ENCODE data around the gene MRPL4. TPM values are rescaled to one million over a fixed set of nuclear protein-coding genes. Genes with fewer than 3 reads are reported as not detected.

The MRPL4 gene
- total RNA-seq, 6 experiments from 2014 or later, result 33.7 to 109 (median 38.2) TPM

DNA sequence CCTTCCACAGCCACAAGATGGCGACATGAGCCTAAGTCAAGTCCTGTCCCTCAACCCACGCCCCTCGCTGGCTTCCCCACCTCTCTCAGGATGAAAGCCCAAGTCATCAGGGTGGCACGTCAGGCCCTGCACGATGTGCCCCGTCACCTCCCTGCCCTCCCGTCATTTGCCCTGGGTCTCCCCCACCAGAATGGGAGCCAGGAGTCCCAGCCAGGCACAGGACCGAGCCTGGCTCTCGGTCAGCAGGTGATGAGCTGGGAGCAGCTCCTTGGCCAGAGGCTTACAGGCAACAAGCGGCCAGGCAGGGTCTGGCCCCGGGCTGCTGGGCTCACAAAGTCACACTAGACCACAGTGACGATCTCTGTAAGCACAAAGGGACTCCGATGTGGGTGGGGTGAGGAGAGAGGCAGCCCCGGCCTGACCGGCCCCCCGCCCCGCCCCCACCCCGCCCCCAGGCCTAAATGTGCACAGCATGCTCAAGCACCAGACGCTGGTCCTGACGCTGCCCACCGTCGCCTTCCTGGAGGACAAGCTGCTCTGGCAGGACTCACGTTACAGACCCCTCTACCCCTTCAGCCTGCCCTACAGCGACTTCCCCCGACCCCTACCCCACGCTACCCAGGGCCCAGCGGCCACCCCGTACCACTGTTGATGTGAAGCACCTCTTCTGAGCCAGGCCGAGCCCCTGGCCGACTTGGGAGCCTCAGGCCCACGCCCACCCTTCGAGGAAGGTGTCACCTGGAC lies 7.3 kb downstream of the MRPL4 start:
- peaks cover 0 to 30% (median 15%) of the 10 kb centered on the region in 4 donors for H3K36me3 ChIP-seq
- H3K4me1 ChIP-seq, result peaks cover 0 to 13% (median 2%) of the 10 kb centered on the region in 4 donors
- DNase-seq, result peak; percentile 76 to 83 (median 81)
- TF ChIP-seq POLR2A (IDR thresholded peaks at IDR 0.05), result no peak
- TF ChIP-seq, protein P1, sequence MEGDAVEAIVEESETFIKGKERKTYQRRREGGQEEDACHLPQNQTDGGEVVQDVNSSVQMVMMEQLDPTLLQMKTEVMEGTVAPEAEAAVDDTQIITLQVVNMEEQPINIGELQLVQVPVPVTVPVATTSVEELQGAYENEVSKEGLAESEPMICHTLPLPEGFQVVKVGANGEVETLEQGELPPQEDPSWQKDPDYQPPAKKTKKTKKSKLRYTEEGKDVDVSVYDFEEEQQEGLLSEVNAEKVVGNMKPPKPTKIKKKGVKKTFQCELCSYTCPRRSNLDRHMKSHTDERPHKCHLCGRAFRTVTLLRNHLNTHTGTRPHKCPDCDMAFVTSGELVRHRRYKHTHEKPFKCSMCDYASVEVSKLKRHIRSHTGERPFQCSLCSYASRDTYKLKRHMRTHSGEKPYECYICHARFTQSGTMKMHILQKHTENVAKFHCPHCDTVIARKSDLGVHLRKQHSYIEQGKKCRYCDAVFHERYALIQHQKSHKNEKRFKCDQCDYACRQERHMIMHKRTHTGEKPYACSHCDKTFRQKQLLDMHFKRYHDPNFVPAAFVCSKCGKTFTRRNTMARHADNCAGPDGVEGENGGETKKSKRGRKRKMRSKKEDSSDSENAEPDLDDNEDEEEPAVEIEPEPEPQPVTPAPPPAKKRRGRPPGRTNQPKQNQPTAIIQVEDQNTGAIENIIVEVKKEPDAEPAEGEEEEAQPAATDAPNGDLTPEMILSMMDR (IDR thresholded peaks at IDR 0.05), result peak; percentile 48 to 70 (median 68)
- 28% methylated on average over 5 of the region's 32 CpGs for WGBS (ENCODE audit: insufficient coverage, low coverage, low lambda C conversion rate, missing lambda C conversion rate)
- no peaks in the 10 kb centered on the region for H3K9me3 ChIP-seq
- peak; percentile 58 to 74 (median 67) for ATAC-seq
- no peaks in the 10 kb centered on the region for H3K27me3 ChIP-seq
- no peak overlapping the region for H3K27ac ChIP-seq
- intact Hi-C loops (cut with DNase I), result loop anchor here (5.0 to 10.0 kb wide), 2 partner anchors 75 to 133 kb away; no protein-coding TSS in a partner anchor
- H3K4me3 ChIP-seq, result no peak overlapping the region

DNA sequence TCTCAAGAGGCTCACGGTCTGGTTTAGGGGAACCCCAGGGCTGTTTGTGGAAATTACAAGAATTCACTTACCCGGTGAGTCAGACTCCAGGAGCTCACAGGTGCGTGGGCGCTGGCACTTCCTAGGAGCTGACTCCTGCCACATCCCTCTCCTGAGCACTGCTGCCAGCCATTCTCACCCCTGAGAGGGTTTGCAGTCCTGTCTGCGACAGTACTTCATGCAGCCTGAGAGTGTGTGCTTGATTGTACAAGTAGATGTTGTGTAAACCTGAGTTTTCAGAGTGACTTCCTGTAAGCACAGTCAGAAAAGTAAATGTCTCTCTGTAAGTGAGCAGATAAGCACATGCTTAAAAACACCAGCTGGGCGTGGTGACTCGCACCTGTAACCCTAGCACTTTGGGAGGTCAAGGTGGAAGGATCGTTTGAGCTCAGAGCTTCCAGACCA lies 8.1 kb downstream of the MRPL4 start:
- Histone ChIP-seq H3K4me3 (no peak overlapping the region), H3K9me3 (no peaks in the 10 kb centered on the region), H3K36me3 (peaks cover 0 to 22% (median 9%) of the 10 kb centered on the region in 4 donors), H3K27ac (no peak overlapping the region), H3K27me3 (no peaks in the 10 kb centered on the region), H3K4me1 (peaks cover 0 to 13% (median 2%) of the 10 kb centered on the region in 4 donors)
- TF ChIP-seq, protein P1 (IDR thresholded peaks at IDR 0.05), result no peak
- TF ChIP-seq POLR2A (IDR thresholded peaks at IDR 0.05), result no peak
- intact Hi-C loops (cut with DNase I), result no loop called here
- ATAC-seq, result peak in 1 of 4 donors; percentile 53
- DNase-seq, result no peak
- 54% methylated on average over 4 of the region's 8 CpGs for WGBS (ENCODE audit: insufficient coverage, low coverage, low lambda C conversion rate, missing lambda C conversion rate)

DNA sequence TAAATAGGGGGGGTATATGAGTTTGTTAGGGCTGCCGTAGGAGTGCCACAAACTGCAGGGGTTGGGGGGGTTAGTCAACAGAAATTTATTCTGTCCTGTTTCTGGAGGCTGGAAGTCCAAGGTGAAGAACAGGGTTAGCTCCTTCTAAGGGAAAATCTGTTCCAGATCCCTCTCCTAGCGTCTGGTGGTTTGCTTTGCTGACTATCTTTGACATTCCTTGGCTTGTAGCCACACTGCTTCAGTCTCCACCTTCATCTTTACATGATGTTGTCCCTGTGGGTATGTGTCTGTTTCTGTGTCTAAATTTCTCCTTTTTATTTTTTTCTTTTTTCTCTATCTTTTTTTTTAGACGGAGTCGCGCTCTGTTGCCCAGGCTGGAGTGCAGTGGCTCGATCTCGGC lies 10.8 kb downstream of the MRPL4 start:
- WGBS (ENCODE audit: insufficient coverage, low coverage, low lambda C conversion rate, missing lambda C conversion rate), result 82% methylated on average over 7 of the region's 7 CpGs
- Histone ChIP-seq H3K27me3 (no peaks in the 10 kb centered on the region), H3K4me3 (no peak overlapping the region), H3K27ac (no peak overlapping the region), H3K36me3 (peaks cover 0 to 10% (median 3%) of the 10 kb centered on the region in 4 donors), H3K9me3 (no peaks in the 10 kb centered on the region), H3K4me1 (peaks cover 0 to 13% (median 2%) of the 10 kb centered on the region in 4 donors)
- DNase-seq, result no peak
- TF ChIP-seq POLR2A (IDR thresholded peaks at IDR 0.05), result no peak
- TF ChIP-seq, protein P1 (IDR thresholded peaks at IDR 0.05), result no peak
- no peak for ATAC-seq
- intact Hi-C loops (cut with DNase I), result no loop called here

DNA sequence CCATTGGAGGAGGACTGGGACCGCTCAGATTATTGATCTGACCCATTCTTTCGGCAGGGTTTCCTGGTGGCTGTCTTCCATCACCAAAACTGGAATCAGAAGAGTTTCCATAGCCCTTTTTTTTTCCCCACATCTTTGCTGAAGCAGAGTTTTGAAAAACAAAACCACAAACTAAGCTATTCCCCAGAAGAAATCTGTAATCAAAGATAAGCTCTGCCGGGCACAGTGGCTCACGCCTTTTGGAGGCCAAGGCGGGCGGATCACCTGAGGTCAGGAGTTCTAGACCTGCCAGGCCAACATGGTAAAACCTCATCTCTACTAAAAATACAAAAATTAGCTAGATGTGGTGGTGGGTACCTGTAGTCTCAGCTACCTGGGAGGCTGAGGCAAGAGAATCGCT lies 14.7 kb downstream of the MRPL4 start:
- H3K4me1 ChIP-seq, result peaks cover 0 to 15% (median 3%) of the 10 kb centered on the region in 4 donors
- no peak for ATAC-seq
- H3K27me3 ChIP-seq, result no peaks in the 10 kb centered on the region
- intact Hi-C loops (cut with DNase I), result no loop called here
- 50% methylated on average over 7 of the region's 7 CpGs for WGBS (ENCODE audit: insufficient coverage, low coverage, low lambda C conversion rate, missing lambda C conversion rate)
- no peaks in the 10 kb centered on the region for H3K36me3 ChIP-seq
- DNase-seq, result no peak
- no peaks in the 10 kb centered on the region for H3K9me3 ChIP-seq
- H3K27ac ChIP-seq, result no peak overlapping the region
- TF ChIP-seq POLR2A (IDR thresholded peaks at IDR 0.05), result no peak
- TF ChIP-seq, protein P1 (IDR thresholded peaks at IDR 0.05), result no peak
- H3K4me3 ChIP-seq, result no peak overlapping the region
